Activated T-cell treated with anti-CD3 and anti-CD28 coated beads for 4 hours (primary cell): ENCODE data around the gene ATP5PB.

ENCODE experiments used
- DNase-seq: peaks from one replicate; pipeline ENCODE4 v3.0.0-alpha.2; 2020

ATP5PB gene

DNA sequence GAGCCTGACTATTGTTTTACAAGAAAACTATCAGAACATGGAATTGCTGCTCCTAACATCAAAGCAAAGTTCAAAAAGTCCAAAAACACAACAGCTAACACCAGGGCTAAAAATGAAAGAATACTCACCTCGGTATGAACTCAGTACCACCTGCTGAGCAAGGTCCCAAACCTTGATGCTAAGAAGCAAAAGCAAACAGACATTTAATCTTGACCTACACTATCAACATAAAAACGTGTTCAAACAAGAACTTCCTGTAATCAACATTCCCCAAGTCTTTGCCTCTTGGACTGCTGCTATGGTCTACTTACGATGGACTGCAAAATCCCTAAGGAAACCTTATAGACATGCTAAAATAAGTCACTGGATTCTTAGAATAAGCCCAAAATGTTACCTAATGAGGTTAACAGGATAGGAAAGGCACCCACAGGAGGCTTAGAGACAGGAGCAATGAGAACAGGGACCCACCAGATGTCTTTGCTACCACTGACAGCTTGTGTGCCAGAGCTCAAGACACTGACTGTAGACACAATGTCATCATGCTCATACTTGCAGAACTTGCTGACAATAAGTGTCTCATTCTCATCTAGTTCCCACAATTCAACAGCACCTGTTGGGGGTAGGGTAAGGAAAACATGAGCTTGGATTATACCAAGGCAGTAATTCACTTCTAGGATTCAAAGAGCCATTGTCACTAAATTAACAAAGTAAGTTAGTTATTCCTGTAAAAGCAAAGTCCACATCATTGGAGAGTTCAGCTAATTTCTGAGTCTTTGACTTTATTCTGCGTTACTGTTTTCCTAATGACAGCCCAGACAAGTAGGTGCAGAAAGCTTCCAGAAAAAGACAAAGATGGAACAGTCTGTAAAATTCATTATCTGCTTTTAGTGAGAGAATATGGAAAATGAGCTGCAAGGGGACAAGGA, 2.0 kb upstream of the ATP5PB start:
- DNase-seq = no peak

DNA sequence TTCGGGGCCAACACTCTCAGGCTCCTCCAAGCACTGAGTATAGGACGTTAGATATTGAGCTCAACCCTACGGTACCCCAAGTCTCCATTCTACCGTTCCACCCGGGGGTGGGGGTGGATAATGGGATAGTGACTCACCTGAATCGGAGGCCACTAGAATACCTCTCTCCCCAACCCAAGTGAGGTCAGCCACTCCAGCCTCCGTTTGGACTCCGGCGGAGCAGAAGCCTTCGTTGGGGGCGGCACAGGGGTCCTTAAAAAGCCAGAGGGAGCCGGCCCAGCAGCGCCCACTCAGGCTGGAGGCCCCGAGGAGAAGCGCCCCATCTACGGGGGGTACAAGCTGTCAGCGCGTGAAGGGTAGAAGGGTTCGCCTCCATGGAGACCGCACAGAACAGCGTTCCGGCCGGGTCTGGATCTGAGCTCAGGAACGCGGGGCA, 764 bp upstream of the ATP5PB start:
- DNase-seq = peak; percentile 18

DNA sequence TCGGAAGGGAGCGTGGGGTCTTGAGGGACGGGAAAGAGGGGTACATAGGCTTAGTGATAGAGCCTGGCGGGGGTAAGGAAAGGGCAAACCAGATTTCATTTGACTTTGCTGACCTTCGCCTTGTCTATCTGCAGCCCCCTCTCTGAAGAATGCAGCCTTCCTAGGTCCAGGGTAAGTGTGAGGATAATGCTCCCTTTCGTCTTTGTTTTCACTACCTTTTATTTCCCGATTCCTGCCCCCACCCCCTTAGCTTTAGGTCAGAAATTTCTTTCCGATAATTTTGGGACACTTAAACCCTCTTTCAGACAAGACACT, 396 bp downstream of the ATP5PB start:
- DNase-seq = no peak

DNA sequence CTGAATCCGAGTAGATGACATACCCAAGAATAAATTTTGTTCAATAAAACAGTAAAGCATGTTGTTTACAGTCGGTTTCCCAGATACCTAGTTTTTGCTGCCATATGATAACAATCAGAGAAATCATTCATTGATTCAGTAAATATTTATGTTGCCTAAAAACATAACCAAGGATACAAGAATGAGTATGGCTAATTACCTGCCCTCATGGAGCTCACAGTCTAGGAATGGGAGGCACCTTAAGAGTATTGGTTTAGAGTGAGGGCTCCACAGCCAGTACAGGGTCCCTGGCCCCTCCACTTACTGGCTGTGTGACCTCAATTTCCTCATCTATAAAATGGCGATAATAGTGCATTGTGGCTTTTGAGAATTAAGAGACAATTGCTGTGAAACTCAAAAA, 921 bp downstream of the ATP5PB start:
- no peak for DNase-seq

DNA sequence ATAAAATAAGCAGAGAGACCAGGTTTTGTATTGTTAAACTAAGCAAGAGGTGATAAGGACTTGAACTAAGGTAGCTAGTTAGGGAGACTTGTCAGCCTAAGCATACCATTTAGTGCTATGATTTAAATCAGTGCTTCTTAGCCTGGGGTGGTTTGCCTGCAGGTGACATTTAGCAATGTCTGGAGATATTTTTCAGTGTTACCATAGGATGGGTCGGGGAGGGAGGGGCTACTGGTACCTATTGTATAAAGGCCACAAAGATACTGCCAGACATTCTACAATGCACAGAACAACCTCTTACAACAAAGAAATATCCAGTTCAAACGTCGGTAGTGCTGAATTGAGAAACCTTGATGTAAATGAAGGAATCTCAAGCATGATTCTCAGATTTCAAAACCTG, 3.3 kb downstream of the ATP5PB start:
- DNase-seq = no peak

DNA sequence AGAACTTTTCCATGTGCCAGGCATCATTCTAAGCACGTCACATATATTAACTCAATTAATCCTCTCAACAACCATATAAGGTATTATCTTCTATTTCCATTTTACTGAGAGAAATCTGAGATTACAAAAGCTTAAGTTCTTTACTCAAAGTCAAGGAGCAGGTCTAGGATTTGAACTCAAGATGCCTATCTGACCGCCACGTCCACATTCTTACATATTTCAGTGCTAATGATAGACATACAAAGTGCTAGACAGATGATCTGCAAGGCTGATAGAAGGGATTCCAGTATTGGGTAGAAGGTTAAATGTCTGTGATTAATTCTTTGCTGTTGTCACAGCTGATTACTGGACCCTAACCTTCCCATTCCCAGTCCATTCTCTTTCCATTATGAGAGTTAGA, 4.4 kb downstream of the ATP5PB start:
- DNase-seq = no peak

DNA sequence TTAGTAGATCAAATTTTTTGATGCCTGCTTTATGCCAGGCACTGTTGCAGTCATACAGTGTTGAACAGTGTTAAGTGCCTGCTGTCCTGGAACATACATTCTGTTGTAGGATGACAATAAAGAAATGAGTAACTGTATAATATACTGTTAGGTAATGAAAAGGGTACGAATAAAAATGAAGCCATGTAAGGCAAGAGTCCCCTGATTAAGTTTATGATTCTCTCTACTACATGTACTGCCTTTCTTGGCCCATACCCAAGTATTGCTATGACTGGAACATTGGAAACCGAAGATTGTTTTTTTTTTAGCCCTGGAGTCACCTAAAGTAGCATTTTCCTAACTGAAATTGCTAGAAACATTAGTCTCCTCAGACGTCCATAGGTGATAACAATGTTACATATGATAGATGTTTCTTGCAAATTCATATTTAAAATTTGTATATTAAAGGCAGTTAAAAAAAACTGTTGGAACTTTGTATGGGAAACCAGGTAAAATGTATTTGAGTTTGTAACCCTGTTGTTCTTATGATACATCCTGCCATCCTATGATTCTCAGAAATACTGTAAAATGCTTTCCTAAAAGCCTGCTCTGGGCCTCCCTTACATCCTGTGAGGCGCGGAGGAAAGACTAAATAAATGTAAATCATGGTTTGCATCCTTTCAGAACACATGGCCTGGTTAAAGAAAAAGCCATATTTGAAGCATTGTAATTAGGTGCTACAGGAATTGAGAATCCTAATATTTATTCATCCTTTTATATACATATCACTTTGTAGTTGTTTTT, 5.8 kb downstream of the ATP5PB start:
- no peak for DNase-seq

DNA sequence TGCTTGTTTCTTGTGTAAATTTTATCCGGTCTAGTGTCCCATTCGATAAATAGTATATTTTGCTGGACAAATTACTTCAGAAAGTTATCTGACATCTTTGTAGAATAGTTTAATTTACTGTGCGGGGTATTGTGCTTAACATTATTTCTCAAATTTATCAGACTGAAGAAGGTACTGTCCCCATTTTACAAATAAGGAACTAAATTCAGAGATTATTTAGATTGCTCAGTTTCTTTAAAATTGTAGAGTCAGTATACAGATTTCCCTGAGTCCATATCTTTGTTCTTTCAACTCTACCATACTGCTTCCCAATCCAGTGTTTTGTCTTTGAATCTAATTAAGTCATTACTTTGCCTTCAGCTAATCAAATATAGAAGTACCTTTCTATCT, 6.4 kb downstream of the ATP5PB start:
- DNase-seq = no peak

DNA sequence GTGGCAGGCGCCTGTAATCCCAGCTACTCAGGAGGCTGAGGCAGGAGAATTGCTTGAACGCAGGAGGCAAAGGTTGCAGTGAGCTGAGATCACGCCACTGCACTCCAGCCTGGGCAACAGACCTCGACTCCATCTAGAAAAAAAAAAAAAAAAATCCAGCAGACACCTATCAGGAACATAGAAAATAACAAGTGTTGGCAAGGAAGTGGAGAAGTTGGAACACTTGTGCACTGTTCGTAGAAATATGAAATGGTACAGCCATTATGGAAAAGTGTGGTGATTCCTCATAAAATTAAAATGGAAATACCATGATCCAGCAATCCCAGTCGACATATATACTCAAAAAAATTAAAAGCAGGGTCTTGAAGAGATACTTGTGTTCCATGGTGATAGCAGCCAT, 12.5 kb downstream of the ATP5PB start:
- no peak for DNase-seq

DNA sequence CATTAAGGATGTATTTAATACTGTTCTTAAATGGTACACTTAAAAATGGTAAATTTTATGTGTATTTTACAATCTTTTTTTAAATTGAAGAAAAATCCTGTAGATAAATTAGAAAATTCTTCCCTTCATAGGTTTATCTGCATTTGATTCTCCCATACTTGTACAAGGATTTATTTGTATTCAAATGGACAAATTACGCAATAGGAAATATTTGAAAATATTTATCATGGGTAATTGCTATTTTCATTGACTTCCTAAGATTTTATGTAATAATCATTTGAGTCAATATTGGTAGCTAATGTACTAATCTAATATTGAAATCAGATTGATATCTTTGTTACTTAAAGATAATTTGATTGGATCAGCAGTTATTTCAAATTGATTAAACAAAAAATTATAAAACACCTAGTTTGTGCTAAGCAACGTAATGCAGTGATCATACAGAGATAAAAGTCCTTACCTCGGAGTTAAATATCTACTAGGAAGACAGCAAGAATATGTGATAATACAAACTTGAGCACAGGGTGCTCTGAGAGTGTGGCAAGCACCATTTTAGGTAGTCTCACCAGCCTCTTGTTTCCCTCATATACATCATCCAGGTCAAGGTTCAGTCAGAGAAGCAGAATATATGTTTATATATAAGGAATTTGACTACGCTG, 13.2 kb downstream of the ATP5PB start:
- DNase-seq = no peak

DNA sequence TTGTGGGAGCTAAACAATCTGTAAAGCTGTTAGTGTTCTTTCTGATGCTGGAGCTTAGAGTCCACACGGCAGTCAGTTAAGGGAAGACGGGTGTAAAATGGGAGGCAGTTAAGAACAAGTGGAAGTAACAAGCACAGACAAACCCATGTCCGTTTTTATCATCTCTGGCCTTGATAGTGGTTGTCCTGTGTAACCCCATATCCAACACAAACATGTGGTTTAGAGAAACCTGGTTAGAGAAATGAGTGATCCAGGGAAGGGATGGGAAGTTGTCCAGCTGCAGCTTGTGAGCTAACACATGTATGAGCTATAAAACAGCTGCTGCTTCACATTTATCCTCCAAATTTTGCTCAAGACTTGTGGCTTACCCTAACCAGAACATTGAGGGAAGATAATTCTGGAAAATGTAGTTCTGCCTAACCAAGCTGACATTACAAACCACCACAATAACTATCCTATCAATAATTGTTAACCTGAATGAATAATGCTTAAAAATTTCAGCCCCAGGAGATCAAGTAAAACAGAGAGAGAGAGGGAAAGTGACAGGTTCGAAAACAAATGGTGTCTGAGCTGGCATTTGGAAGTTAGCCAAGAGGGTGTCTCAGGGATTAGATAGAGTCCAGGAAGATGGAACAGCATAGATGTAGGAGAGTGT, 13.9 kb downstream of the ATP5PB start:
- no peak for DNase-seq

DNA sequence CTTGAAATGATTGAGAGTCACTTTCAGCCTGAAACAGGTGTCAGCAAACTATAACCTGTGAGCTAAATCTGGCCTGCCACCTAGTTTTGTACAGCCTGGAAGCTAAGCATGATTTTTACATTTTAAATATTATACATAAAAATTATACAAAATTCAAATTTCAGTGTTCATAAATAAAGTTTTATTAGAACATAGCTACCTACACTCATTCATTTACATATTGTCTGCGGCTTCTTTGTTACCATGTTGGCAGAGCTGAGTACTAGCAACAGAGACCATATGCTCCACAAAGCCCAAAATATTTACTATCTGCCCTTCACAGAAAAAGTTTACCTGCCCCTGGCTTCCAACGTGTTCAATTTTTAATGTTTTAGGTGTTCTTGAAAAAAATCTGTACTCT, 16.5 kb downstream of the ATP5PB start:
- DNase-seq = no peak

DNA sequence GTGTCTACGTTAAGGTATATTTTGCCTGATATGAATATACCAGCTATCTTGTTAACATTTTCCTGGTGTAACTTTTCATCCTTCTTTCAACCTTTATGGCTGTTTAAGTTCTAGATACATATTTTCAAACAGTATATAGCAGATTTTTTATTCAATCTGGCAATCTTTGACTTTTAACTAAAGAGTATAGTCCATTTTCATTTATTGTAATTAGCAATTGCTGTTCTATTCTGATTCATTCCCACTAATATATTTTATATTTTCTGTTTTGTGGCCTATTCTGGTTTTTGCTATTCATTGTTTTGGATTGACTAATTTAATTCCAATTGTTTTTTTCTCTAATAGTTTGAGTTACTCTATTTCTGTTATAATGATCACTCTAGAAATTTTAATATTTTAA, 17.2 kb downstream of the ATP5PB start:
- no peak for DNase-seq

DNA sequence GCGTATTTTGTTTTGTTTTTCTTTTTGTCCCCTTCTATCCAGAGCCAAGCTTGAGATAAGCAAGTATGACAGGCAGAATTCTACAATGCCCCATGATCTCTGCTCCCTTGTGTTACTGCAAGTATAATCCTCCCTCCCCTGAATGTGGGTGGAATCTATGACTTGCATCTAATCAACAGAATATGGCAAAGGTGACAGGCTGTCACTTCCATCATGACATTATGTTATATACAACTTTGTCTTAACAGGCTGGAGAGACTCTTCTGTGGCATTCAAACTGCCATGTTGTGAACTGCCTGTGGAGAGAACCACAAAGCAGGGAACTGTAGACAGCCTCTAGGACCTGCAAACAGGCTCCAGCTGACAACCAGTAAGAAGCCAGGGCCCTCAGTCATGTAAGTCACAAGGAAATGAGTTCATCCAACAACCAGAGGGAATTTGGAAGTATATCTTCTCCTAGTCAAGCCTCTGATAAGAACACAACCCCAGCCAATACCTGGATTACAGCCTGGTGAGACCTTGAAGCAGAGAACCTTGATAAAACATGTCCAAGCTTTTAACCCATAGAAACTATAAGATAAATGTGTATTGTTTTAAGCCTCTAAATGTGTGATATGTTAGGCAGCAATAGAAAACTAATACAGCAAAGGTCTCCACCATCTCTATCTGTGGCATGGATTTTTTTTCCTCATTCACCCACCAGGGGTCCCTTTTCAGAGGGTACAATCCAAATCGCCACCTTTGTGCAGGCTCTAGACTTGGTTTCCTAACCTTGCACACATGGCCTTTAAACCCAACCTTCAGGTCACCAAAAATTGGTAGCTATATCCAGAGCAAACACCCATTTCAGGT, 18.8 kb downstream of the ATP5PB start:
- no peak for DNase-seq

DNA sequence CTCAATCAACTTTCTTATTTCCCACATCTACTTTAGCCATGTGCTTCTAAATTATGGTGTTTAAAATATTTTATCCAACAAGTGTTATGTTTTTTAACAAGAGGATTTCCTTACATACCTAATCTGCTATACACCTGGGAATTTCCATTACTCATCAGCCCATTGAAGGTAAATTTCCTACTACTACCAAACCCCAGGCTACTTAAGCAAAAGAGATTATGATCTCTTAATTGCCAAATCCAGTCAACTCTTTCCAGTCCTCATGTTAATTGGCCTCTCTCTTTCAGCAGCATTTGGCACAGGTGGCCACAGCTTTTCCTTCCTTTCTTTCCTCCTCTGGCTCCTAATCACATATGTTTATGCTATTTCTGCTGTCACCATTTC, 19.4 kb downstream of the ATP5PB start:
- DNase-seq = no peak

DNA sequence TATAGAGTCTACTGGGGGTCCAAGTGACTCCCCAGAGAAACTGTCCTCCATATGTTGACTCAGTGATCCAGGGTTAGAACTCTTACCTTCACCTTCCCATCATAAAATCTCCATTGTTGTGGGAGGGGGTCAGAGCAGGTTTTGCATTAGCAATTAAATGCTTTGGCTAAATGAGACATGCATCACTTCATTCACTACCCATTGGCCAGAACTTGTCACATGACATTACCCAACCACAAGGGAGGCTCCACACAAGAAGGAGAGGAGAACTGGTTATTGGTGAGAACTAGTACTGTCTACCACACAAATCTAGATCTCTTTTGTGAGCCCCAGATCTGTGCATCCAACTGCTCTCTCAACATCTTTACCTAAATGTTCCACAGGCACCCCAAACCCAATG, 20.3 kb downstream of the ATP5PB start:
- no peak for DNase-seq

DNA sequence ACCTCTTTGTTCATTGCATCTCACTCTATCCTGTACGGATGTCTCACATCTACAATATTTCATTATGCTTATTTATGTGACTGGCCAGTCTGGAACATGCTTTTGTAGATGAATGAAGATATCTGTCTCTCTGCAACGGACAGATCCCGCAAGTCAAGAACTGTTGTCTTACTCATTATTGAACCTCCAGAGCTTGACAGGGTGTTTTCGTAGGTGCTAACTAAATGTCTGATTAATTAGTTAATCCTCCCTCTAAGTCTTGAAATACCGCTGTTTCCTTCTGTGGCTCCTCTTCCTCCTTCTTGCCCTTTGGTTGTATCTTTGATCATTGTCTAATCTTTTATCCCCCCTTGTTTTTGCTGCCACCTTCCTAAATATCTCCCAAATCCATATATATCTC, 21.3 kb downstream of the ATP5PB start:
- no peak for DNase-seq

DNA sequence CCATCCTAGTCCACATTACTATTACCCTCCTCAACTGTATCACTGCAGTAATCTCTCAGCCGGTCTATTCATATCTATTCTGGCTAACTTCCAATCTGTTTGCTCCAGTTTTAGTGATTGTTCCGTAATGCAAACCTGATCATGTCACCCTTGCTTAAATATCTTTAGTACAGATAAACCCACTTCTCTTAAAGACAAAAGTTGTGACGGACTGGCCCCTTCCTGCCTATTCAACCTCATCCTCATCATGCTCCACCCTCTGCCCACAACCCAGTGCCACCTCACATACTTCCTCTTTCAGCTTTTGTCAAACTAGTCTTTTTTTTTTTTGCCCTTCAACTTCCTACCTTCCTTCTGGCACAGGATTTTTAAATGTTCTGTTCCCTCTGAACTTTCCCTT, 21.7 kb downstream of the ATP5PB start:
- peak; percentile 44 for DNase-seq

DNA sequence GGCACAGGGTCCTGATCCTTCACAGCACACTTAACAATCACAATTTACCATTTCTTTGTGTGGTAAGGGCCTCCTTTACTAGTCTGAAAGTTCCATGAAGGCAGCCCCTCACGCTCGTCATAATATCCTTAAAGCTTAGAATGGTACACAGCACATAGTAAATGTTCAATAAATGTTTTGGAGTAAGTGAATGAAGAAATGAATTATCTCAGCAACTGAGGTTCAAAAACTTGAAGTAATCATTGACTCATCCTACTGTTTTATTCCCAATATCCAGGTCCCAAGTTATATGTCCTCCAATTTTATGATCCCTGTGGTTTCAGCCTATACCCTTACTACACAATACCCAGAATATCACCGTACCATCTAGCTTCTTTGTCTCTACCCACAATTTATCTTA, 22.3 kb downstream of the ATP5PB start:
- DNase-seq = no peak

DNA sequence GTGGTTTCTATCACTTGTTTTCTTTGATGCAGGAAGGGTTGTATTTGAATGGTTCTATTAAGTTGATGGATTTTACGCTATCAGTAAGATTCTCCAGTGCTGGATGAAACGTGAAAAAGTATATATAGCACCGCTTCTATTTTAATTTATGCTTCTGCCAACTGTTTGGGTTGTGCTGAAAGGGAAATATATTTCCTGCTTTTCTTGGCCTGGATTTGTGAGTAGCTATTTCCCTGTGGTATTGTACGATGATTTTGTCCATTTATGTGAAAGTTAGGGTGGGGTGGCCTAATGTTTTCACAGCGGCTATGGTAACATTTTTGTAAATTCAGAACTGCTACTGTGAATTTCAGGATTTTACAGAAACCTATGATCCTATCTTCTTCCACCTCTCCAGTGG, 24.8 kb downstream of the ATP5PB start:
- no peak for DNase-seq

DNA sequence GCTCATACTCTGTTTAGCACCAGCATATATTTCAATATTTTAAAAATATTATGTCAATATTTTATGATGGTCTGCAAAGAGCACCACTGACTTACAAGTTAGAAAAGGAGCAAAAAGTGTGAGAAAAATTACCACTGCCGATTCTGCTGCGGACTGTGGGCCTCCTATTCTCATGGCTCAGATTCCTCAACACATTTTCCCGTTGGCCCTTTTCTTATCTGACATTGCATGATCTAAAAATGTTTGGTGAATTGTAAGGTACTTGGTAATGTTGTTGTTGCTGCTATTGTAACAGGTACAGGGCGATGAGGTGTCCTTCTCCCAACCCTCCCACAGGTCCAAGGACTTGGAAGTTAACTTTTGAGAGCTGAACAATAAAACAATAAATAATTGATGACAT, 25.3 kb downstream of the ATP5PB start:
- DNase-seq = no peak

DNA sequence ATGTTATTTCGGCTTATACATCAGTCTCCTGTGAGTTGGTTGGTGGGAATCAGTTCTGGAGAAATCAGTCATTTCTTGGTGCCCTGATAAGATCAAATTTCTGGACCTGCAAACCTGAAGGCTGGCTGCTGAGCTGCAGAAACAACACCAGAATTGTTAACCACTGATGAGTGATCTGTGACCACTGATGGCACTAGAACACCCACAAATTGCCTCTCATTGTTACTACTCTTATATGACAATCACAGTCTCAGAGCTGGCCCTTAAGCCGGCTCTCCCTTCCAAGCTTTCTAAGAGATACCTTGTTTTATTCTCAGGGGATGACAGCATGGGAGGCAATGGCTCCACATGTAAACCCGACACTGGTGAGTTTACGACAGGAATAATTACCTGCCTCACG, 26.4 kb downstream of the ATP5PB start:
- no peak for DNase-seq
